Mononuclear cell (primary cell): ENCODE results near the gene ALKBH2. TPM values are rescaled to one million over a fixed set of nuclear protein-coding genes. Genes with fewer than 3 reads are reported as not detected.

Experiments
- H3K27me3 ChIP-seq: 2 replicates; pipeline ENCODE4 v1.6.0; 2011; ENCODE audit warnings: low read length, control low read depth; ENCODE audit not compliant: insufficient read depth
- H3K4me1 ChIP-seq: 2 replicates; pipeline ENCODE4 v1.5.1; 2011; ENCODE audit warnings: mild to moderate bottlenecking, low read length, control low read depth; ENCODE audit not compliant: insufficient read depth
- H3K4me3 ChIP-seq: 2 replicates; pipeline ENCODE4 v1.5.1; 2011; ENCODE audit warnings: mild to moderate bottlenecking, low read length, moderate library complexity
- H3K9me3 ChIP-seq: 2 replicates; pipeline ENCODE4 v1.5.1; 2011; ENCODE audit warnings: low read depth, mild to moderate bottlenecking, control low read depth, low read length
- total RNA-seq: library from RNA; depleted of rRNA; stranded (reverse); fragments of >200 nt; gene quantifications from one replicate; pipeline ENCODE4 v1.2.3, GENCODE V29; 2012

The ALKBH2 gene
- total RNA-seq, 1 donor: 6.8 TPM

- Histone ChIP-seq H3K9me3 (no peaks in the 10 kb centered on the region), H3K4me1 (peaks cover 25% of the 10 kb centered on the region), H3K4me3 (peak overlapping the region; percentile 76), H3K27me3 (no peaks in the 10 kb centered on the region)
Measured at GRCh38 chr12:109098651-109099050, 5.4 kb upstream of the ALKBH2 start.

DNA sequence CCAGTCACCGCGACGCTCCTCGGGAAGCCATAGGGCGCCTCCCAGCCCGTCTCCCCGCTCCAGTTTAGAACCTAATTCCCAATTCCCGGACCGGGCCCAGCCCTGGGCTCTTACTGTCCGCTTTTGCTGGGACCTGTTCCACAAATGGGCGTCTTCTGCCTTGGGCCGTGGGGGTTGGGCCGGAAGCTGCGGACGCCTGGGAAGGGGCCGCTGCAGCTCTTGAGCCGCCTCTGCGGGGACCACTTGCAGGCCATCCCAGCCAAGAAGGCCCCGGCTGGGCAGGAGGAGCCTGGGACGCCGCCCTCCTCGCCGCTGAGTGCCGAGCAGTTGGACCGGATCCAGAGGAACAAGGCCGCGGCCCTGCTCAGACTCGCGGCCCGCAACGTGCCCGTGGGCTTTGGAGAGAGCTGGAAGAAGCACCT is 4.9 kb upstream of the ALKBH2 start:
- Histone ChIP-seq H3K9me3 (no peaks in the 10 kb centered on the region), H3K27me3 (no peaks in the 10 kb centered on the region), H3K4me1 (peaks cover 27% of the 10 kb centered on the region), H3K4me3 (peak overlapping the region; percentile 76)

- Histone ChIP-seq H3K9me3 (no peaks in the 10 kb centered on the region), H3K4me1 (peaks cover 33% of the 10 kb centered on the region), H3K4me3 (peak within 1 kb of the TSS; percentile 76), H3K27me3 (no peaks in the 10 kb centered on the region)
Measured at GRCh38 chr12:109097435-109098182, 4.3 kb upstream of the ALKBH2 start, which contains the start of gene UNG. TSS of gene UNG (plus strand) at chr12:109097597. CDS start at chr12:109097680, 83 bp downstream.

DNA sequence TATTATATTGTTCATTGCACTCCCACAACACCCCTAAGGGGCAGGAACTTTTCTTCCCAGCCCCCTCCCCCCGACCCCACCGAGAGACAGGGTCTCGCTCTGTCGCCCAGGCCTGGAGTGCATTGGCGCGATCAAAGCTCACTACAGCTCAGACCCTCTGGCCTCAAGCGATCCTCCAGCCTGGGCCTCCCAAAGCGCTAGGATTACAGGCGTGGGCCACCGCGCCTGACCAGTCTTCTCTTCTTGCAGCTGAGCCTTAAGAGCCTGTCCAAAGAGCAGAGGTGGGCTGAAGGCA is 3.8 kb upstream of the ALKBH2 start:
- no peaks in the 10 kb centered on the region for H3K9me3 ChIP-seq
- no peaks in the 10 kb centered on the region for H3K27me3 ChIP-seq
- peaks cover 38% of the 10 kb centered on the region for H3K4me1 ChIP-seq
- no peak overlapping the region for H3K4me3 ChIP-seq

DNA sequence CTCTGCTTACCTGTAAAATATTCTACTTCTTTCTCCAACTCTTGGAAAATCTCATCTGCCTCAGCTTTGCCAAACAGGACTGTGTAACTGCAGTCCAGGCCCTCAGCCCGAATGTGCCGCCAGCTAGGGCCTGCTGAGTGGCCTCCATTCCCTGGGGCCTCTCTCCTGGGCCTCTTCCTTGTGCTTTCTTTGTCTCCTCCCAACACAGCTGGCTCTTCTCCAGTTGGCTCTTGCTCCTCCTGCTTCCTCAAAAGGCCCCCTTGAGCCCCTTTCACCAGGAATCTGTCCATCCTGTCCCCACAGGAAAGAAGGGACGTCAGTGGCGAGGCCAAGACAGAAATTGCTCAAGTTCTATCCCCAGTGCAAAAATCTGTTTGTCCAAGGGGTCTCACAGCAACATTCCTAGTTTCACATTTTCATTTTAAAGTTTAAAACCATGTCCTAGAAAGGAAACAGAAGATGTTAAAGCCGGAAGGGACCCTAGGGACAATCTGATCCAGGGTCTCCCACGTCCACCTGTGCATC is 713 bp downstream of the ALKBH2 start:
- H3K9me3 ChIP-seq: no peaks in the 10 kb centered on the region
- peak overlapping the region; percentile 45 for H3K4me3 ChIP-seq
- no peaks in the 10 kb centered on the region for H3K27me3 ChIP-seq
- H3K4me1 ChIP-seq: peaks cover 29% of the 10 kb centered on the region

- Histone ChIP-seq H3K4me3 (no peak overlapping the region), H3K27me3 (no peaks in the 10 kb centered on the region), H3K4me1 (peaks cover 23% of the 10 kb centered on the region), H3K9me3 (no peaks in the 10 kb centered on the region)
Measured at GRCh38 chr12:109089683-109090082, 3.6 kb downstream of the ALKBH2 start.

DNA sequence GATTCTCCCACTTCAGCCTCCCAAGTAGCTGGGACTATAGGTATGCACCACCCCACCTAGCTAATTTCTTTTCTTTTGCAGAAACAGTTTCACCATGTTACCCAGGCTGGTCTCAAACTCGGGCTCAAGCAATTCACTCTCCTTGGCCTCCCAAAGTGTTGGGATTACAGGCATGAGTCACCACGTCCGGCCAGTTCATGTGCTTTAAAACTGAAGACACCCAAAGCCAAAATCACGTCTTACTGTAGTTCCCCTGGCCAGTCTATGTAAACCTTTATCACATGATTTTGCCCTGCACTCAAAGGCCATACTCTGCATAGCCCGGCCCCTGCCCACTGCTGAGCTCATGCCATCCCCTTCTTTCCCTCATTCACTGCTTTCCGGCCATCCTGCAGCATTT is 4.5 kb downstream of the ALKBH2 start:
- Histone ChIP-seq H3K4me3 (no peak overlapping the region), H3K27me3 (no peaks in the 10 kb centered on the region), H3K4me1 (peaks cover 21% of the 10 kb centered on the region), H3K9me3 (no peaks in the 10 kb centered on the region)

DNA sequence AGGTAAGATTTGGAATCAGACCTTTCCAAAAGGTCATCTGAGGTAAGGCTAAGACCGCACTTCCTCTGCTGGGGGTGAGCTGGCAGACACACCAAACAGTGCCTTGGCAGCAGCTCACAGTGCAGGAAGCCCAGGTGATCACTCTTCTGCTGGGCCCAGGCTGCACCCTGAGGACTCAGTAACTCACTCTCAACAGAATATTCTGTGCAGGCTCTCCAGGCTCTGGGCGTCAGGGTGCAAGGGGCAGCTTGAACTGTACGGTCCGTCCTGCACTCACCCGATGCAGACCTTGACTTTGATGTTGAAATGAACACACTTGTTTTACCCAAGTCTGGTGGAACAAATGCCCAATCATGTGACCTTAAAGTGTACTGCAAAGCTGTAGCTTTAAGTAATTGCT is 6.0 kb downstream of the ALKBH2 start:
- no peak overlapping the region for H3K4me3 ChIP-seq
- peaks cover 8% of the 10 kb centered on the region for H3K4me1 ChIP-seq
- H3K9me3 ChIP-seq: no peaks in the 10 kb centered on the region
- H3K27me3 ChIP-seq: no peaks in the 10 kb centered on the region

DNA sequence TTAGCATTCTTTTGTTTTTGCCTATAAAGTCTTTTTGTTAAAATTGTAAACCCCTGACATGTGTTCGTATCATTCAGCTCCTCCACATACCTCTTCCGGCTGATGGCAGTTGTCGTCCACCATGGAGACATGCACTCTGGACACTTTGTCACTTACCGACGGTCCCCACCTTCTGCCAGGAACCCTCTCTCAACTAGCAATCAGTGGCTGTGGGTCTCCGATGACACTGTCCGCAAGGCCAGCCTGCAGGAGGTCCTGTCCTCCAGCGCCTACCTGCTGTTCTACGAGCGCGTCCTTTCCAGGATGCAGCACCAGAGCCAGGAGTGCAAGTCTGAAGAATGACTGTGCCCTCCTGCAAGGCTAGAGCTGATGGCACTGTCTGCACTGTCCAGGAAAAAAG is 7.7 kb downstream of the ALKBH2 start:
- H3K9me3 ChIP-seq: no peaks in the 10 kb centered on the region
- no peaks in the 10 kb centered on the region for H3K27me3 ChIP-seq
- H3K4me3 ChIP-seq: no peak overlapping the region
- no peaks in the 10 kb centered on the region for H3K4me1 ChIP-seq

DNA sequence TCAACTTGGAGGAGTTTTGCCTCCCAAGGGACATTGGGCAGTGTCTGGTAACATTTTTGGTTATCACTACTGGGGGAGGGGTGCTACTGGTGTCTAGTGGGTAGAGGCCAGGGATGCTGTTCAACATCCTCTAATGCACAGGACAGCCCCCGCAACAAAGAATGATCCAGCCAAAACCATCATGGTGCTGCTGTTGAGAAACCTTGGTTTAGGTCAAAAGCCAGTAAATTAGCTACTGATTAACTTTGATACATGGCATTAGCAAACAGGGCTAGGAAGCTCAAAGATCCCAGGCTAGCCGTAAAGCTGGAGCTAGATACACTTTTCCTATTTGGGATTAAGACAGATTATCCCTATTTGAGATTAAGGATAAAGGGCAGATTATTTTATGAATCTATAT is 8.8 kb downstream of the ALKBH2 start:
- H3K27me3 ChIP-seq: no peaks in the 10 kb centered on the region
- no peaks in the 10 kb centered on the region for H3K9me3 ChIP-seq
- H3K4me1 ChIP-seq: no peaks in the 10 kb centered on the region
- no peak overlapping the region for H3K4me3 ChIP-seq

DNA sequence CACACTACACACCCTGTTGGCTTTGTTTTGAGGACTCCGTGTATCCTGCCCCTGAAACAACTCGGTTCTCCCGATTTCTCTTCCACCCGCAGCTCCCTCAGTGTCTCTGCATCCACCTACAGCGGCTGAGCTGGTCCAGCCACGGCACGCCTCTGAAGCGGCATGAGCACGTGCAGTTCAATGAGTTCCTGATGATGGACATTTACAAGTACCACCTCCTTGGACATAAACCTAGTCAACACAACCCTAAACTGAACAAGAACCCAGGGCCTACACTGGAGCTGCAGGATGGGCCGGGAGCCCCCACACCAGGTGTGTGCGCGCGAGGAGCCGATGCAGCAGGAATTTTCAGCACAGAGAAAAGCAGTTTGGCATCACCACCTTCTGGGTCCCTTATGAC is 10.5 kb downstream of the ALKBH2 start:
- no peak overlapping the region for H3K4me3 ChIP-seq
- no peaks in the 10 kb centered on the region for H3K27me3 ChIP-seq
- no peaks in the 10 kb centered on the region for H3K9me3 ChIP-seq
- no peaks in the 10 kb centered on the region for H3K4me1 ChIP-seq

DNA sequence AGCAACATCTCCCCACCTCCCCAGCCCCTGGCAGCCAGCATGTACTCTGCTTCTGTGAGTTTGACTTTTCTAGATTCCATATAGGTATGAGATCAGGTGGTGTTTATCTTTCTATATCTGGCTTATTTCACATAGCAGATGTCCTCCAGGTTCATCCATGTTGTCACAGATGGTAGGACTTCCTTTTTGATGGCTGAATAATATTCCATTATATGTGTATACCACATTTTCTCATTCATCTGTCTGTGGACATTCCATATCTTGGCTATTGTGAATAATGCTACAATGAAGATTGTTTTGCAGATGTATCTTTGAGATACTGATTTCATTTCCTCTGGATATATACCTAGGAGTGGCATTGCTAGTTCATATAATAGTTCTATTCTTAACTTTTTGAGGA is 18.4 kb downstream of the ALKBH2 start:
- no peak overlapping the region for H3K4me3 ChIP-seq
- H3K27me3 ChIP-seq: no peaks in the 10 kb centered on the region
- no peaks in the 10 kb centered on the region for H3K9me3 ChIP-seq
- no peaks in the 10 kb centered on the region for H3K4me1 ChIP-seq

DNA sequence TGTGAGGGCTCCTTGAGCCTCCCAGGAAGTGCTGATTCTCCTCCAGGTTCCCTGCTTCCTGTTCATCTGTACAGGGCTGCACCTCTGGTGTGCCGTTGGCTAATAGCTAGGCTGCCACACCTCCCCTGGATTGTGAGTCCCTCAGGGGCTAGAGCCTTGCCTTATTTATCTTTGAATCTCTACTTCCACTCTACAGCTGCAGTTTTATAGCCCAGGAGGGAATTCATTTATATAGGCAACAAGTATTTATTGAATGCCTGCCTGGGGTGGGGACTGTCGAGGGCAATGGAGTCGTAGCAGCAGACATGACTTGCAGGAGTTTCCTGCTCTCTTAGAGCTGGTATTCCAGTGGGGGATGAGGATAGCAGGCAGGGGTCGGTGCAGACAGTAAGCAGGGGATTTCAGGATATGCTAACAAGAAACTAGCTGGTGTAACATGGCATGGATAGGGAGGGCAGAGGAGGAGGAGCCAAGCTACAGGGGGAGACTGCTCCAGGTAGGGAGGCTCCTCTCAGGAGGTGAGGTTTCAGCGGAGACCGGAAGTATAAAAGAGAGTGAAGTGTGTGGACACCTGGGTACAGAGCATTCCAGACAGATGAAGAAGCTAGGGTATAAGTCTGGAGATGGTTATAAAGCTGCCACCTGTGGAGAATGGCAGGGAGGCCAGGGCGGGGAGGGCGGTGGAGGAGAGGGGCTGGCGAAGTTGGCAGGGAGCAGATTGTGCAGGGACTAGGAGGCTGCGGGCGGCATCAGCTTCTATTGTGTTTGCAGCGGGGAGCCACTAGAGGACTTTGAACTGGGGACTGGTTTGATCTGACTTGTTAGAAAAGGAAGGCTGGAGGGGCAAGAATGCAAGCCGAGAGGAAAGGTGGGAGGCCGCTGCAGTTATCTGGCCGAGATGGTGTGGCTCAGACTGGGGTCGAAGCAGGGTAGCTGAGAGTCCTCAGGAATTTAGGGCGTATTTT is 23.7 kb downstream of the ALKBH2 start:
- H3K27me3 ChIP-seq: no peaks in the 10 kb centered on the region
- H3K9me3 ChIP-seq: no peaks in the 10 kb centered on the region
- no peaks in the 10 kb centered on the region for H3K4me1 ChIP-seq
- H3K4me3 ChIP-seq: no peak overlapping the region

DNA sequence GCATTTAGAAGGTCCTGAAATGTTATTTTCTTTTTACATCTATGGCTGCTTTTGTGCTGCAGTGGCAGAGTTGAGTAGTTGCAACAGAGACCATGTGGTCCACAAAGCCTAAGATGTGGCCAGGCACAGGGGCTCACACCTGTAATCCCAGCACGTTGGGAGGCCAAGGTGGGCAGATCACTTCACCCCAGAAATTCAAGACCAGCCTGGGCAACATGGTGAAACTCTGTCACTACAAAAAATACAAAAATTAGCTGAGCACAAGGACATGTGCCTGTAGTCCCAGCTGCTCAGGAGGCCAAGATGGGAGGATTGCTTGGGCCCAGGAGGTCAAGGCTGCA is 27.4 kb downstream of the ALKBH2 start:
- Histone ChIP-seq H3K9me3 (no peaks in the 10 kb centered on the region), H3K4me1 (no peaks in the 10 kb centered on the region), H3K4me3 (no peak overlapping the region), H3K27me3 (no peaks in the 10 kb centered on the region)

DNA sequence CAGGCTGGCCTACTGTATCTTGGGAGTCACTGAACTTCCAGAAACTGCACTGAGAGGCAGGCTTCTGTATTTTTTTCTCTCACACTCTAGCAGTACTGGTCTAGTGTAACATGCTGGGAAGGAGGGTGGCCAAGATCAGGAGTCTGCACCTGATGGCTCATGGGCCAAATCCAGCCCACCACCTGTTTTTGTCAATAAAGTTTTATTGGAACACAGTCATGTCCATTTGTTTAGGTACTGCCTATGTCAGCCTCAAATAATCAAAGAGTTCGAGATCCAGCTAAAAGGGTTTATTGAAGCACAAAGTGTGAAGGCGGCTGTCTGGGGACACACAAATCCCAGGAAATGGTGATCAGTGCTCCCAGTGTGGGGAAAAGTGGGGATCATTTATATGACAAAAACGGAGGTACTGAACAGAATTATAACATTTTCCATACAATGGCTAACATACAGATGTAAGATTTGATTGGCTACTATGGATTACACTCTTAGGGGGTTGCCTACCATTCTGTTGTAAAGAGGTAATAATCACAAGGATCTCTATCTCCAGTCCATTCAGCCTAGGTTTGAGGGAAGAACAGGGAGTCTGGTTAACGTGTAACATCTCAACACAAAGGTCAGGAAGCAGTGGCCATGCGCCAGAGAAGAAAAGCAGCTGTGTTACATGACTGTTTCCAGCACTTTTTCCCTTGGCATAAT is 28.0 kb downstream of the ALKBH2 start:
- H3K4me3 ChIP-seq: no peak overlapping the region
- H3K27me3 ChIP-seq: no peaks in the 10 kb centered on the region
- H3K9me3 ChIP-seq: no peaks in the 10 kb centered on the region
- H3K4me1 ChIP-seq: no peaks in the 10 kb centered on the region
